Esophagus squamous epithelium (tissue), 4 donors: ENCODE data around the gene ZFP64.

Experiments
- POLR2A ChIP-seq, 4 donors: fragments of 450-650 bp; IDR thresholded peaks; one replicate each; pipeline ENCODE4 v1.6.1; 2017; ENCODE audit warnings: antibody characterized with exemption in 4 of 4, mild to moderate bottlenecking in 4 of 4, moderate library complexity in 3 of 4
- TF ChIP-seq, protein P1 (sequence below), 6 experiments: fragments of 450-650 bp in 4 of 6; fragments of 200-600 bp in 2 of 6; sonication (generic) in 2 of 6; IDR thresholded peaks; one replicate each; pipeline ENCODE4 v1.5.1; 2016 to 2019; ENCODE audit warnings: antibody characterized with exemption in 6 of 6, mild to moderate bottlenecking in 4 of 6, moderate library complexity in 4 of 6

DNA sequence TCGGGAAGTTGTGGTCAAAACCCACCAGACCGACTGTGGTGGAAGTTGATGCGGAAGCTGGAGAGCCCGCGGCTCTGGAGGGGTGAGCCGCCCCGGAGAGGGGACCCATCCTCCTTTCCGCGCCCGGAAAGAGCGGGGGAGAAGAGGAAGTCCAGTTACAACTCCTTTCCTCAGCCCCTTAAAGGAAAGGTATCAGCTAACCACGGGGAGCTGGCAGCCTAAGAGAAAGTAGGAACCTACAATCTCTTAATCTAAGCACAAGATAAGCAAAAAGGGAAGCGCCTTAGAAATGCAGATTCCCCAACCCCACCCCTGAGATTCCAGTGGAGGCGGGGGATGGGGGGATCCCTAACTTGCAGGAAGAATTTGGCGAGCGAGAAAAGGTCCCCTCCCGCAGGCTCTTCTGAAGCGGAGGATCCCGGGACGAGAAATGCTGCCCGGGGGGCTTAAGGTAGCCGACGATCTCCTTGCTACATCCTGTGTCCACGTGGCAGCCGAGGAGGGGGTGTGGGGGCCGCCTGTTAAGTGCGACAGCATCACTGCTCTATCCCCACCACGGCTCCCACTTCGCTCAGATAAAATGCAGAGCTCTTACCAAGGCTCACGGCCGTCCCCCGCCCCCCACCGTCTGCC lies 87.5 kb downstream of the ZFP64 start:
- TF ChIP-seq, protein P1, sequence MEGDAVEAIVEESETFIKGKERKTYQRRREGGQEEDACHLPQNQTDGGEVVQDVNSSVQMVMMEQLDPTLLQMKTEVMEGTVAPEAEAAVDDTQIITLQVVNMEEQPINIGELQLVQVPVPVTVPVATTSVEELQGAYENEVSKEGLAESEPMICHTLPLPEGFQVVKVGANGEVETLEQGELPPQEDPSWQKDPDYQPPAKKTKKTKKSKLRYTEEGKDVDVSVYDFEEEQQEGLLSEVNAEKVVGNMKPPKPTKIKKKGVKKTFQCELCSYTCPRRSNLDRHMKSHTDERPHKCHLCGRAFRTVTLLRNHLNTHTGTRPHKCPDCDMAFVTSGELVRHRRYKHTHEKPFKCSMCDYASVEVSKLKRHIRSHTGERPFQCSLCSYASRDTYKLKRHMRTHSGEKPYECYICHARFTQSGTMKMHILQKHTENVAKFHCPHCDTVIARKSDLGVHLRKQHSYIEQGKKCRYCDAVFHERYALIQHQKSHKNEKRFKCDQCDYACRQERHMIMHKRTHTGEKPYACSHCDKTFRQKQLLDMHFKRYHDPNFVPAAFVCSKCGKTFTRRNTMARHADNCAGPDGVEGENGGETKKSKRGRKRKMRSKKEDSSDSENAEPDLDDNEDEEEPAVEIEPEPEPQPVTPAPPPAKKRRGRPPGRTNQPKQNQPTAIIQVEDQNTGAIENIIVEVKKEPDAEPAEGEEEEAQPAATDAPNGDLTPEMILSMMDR (IDR thresholded peaks at IDR 0.05), result no peak
- no peak for TF ChIP-seq POLR2A (IDR thresholded peaks at IDR 0.05)
